ENCODE results near the gene NECAB2. TPM values are rescaled to one million over a fixed set of nuclear protein-coding genes. Genes with fewer than 3 reads are reported as not detected.

The NECAB2 gene
- total RNA-seq, 4 donors from 2014 or later: 0.90 TPM; not detected in 3

DNA sequence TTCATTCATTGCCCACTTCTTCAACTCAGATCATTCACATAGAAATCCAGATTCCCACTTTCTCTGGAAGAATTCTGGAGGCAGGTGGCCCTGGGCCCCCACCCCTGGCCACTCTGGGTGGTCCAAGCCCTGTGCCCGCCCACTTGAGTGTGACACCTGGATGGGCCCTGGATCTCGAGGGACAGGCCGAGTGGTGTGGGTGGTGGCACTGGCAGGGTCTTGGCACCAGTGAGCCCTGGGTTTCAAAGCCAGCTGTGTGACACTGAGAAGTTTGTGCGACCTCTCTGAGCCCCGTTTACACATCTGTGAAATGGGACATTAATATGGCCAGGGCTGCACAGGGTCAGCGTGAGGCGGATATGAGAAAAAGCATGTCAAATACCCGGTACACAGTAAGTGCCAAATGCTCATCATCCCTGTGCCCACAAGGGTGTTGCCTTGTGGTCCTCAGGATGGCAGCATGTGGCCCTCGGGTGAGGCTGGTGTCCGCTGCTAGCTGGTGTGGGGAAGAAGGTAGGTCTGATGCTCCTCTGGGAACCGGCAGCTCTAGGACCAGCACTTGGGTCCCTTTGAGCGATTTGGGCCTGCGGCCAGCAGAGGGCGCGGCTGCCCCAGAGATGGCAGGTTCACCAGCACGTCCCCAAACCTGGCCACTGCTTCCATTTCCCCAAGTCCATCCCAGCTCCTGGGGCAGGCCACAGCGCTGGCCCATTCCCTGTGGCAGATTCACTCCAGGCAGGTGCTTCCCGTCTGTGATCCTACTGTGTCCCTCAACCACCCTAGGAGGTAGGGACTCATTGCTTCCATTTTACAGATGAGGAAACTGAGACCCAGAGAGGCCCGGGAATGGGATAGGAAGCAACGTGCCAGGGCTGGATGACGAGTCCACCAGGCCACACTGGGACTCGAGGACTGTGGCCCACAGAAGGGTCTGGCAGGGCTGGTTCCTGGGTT, 11.4 kb upstream of the NECAB2 start:
- Histone ChIP-seq H3K9me3 (no peaks in the 10 kb centered on the region), H3K4me1 (peaks cover 0 to 37% (median 17%) of the 10 kb centered on the region in 4 donors), H3K27ac (no peak overlapping the region), H3K27me3 (no peaks in the 10 kb centered on the region), H3K36me3 (peaks cover 0 to 39% (median 0%) of the 10 kb centered on the region in 3 donors), H3K4me3 (no peak overlapping the region)
- peak; percentile 54 to 72 for DNase-seq (ENCODE audit: low spot score in 2 of 2)
- TF ChIP-seq, protein P1, sequence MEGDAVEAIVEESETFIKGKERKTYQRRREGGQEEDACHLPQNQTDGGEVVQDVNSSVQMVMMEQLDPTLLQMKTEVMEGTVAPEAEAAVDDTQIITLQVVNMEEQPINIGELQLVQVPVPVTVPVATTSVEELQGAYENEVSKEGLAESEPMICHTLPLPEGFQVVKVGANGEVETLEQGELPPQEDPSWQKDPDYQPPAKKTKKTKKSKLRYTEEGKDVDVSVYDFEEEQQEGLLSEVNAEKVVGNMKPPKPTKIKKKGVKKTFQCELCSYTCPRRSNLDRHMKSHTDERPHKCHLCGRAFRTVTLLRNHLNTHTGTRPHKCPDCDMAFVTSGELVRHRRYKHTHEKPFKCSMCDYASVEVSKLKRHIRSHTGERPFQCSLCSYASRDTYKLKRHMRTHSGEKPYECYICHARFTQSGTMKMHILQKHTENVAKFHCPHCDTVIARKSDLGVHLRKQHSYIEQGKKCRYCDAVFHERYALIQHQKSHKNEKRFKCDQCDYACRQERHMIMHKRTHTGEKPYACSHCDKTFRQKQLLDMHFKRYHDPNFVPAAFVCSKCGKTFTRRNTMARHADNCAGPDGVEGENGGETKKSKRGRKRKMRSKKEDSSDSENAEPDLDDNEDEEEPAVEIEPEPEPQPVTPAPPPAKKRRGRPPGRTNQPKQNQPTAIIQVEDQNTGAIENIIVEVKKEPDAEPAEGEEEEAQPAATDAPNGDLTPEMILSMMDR (IDR thresholded peaks at IDR 0.05): peak; percentile 67 to 82 (median 73)
- TF ChIP-seq POLR2A (IDR thresholded peaks at IDR 0.05): no peak
- 40 to 58% methylated on average over 13 to 18 of the region's 22 CpGs for WGBS, 2 donors

DNA sequence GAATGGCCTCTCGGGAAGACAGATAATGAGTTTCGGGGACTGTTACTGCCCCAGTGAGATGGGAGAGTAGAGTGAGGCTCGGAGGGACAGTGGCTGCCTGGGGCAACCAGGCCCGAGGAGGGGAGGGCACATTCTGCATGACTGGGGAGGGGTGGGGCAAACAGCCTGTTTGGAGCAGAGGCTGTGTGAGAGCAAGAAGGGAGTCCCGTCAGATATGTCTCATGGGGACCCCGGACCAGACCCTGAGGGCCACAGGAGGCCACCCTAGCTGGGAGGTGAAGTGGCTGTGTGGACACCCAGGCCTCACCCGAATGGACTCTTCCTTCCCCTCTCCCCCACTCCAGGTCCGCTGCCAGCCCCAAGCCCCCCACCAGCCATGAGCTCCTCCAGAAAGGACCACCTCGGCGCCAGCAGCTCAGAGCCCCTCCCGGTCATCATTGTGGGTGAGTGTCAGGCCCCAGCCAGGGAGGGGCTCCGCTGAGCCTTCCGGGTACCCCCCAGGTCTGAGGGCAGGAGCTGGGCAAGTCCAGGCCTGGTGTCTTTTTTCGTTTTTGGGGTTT, 10.7 kb upstream of the NECAB2 start:
- H3K9me3 ChIP-seq: no peaks in the 10 kb centered on the region
- DNase-seq (ENCODE audit: low spot score in 2 of 2): no peak
- H3K27me3 ChIP-seq: no peaks in the 10 kb centered on the region
- H3K27ac ChIP-seq: no peak overlapping the region
- TF ChIP-seq POLR2A (IDR thresholded peaks at IDR 0.05) (no peak), EP300 (IDR thresholded peaks at IDR 0.05) (no peak)
- 88 to 91% methylated on average over 14 of the region's 14 CpGs for WGBS, 2 donors
- no peak overlapping the region for H3K4me3 ChIP-seq
- H3K4me1 ChIP-seq: peaks cover 0 to 33% (median 17%) of the 10 kb centered on the region in 4 donors
- peaks cover 0 to 46% (median 0%) of the 10 kb centered on the region in 3 donors for H3K36me3 ChIP-seq

DNA sequence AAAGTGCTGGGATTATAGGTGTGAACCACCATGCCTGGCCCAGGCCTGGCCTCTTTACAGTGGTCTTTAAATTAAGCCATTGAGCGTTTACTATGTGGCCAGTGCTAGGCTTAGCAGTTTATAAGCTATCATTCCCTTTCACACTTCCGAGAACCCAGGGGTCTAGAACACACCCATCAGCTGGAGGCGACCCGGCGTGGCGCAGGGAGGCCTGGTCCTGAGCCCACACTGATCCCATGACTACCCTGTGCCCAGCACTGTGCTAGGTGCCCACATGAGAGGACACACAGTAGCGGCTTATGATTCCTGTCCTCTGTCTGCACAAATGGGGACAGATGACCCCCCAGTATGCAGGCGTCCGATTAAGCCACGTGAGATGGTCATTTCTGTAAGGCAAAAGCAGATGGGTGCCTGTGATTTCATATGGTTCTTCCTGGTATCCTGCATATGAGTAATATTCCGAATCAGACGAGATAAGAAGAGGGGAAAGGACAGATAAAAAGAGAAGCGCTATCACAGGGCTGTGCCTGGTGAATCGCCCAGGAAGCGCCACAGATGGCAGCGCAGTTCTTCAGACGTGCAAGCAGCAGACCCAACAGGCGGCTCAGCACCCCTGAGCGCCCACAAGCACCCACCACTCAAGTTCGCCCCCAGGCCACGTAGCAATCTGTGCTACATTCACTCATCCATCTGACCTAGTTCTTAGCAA, 9.8 kb upstream of the NECAB2 start:
- H3K4me3 ChIP-seq: no peak overlapping the region
- H3K36me3 ChIP-seq: peaks cover 0 to 56% (median 0%) of the 10 kb centered on the region in 3 donors
- peaks cover 0 to 25% (median 14%) of the 10 kb centered on the region in 4 donors for H3K4me1 ChIP-seq
- H3K27me3 ChIP-seq: no peaks in the 10 kb centered on the region
- WGBS, 2 donors: 83 to 87% methylated on average over 21 of the region's 21 CpGs
- H3K27ac ChIP-seq: no peak overlapping the region
- no peaks in the 10 kb centered on the region for H3K9me3 ChIP-seq
- DNase-seq (ENCODE audit: low spot score in 2 of 2): no peak
- TF ChIP-seq, protein P1 (IDR thresholded peaks at IDR 0.05): no peak
- no peak for TF ChIP-seq POLR2A (IDR thresholded peaks at IDR 0.05)
- TF ChIP-seq EP300 (IDR thresholded peaks at IDR 0.05): no peak

DNA sequence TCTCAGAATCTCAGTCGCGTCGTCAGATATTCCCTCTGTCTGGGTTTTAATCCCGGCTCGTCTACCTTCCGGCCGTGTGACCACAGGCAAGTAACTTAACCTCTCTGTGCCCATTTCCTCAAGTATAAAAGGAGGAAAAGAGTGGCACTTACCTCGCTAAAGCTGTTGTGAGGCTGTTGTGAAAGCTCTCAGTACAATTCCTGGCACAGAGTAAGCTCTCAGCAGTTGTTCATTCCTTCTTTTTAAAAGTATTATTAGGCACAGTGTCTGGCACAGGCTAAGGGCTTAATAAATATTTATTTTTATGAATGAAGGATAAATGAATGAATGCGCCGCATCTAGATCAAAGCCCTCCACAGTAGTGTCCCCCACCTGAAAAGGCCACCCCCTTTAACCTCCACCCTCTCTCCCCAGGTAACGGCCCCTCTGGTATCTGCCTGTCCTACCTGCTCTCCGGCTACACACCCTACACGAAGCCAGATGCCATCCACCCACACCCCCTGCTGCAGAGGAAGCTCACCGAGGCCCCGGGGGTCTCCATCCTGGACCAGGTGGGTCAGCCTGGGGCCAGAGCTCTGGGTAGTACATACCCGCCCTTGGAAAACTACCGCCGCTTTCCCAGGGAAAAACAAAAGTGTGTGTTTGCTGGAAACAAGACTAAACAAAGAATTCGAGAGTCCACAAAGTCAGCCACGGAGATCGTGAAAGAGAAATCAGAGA, 9.0 kb upstream of the NECAB2 start:
- no peaks in the 10 kb centered on the region for H3K9me3 ChIP-seq
- H3K4me1 ChIP-seq: peaks cover 0 to 18% (median 8%) of the 10 kb centered on the region in 4 donors
- TF ChIP-seq EP300 (IDR thresholded peaks at IDR 0.05): no peak
- no peak for TF ChIP-seq POLR2A (IDR thresholded peaks at IDR 0.05)
- TF ChIP-seq, protein P1 (IDR thresholded peaks at IDR 0.05): no peak
- 77 to 80% methylated on average over 21 of the region's 21 CpGs for WGBS, 2 donors
- peaks cover 0 to 63% (median 0%) of the 10 kb centered on the region in 3 donors for H3K36me3 ChIP-seq
- no peak for DNase-seq (ENCODE audit: low spot score in 2 of 2)
- no peaks in the 10 kb centered on the region for H3K27me3 ChIP-seq
- H3K27ac ChIP-seq: no peak overlapping the region
- H3K4me3 ChIP-seq: no peak overlapping the region

All from tibial nerve (tissue), 4 donors.